WI38 (cell line): ENCODE results near the gene SYT12.

Experiments
- H3K4me3 ChIP-seq: 2 replicates; pipeline ENCODE4 v1.5.1; 2011; ENCODE audit warnings: low read depth, mild to moderate bottlenecking, control low read depth, low read length
- TF ChIP-seq, protein P1 (sequence below): IDR thresholded peaks from 2 replicates; pipeline ENCODE4 v1.5.1; 2012; ENCODE audit warnings: low read depth, mild to moderate bottlenecking, control low read depth, low read length

Gene SYT12

DNA sequence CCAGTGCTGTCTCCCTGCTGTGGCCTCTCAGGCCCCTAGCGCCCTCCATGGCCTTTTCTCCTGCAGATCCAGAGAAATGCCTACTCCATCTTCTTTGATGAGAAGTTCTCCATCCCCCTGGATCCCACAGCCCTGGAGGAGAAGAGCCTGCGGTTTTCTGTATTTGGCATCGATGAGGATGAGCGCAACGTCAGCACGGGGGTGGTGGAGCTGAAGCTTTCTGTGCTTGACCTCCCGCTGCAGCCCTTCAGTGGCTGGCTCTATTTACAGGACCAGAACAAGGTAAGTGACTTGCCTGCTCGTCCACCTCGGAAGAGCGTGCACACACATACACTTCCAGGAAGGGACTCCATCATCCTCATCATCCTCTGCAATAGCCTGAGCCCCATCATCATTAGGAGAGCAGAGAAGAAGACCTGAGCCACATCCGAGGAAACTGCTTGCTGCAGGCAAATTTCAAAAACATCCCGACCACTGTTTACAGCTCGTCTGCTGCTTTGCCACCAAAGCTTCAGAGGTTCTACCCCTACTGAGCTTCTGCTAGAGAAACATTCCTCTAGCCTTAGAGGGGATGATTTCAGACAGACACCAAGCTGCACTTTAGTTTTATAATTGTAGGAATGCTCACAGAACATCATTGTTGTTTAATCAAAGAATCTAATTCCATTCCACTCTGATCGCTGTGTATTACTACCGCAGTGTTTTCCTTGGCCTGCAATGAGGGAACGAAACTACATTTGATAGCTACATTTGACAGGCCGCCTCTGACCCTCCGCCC lies 20.8 kb downstream of the SYT12 start:
- TF ChIP-seq, protein P1, sequence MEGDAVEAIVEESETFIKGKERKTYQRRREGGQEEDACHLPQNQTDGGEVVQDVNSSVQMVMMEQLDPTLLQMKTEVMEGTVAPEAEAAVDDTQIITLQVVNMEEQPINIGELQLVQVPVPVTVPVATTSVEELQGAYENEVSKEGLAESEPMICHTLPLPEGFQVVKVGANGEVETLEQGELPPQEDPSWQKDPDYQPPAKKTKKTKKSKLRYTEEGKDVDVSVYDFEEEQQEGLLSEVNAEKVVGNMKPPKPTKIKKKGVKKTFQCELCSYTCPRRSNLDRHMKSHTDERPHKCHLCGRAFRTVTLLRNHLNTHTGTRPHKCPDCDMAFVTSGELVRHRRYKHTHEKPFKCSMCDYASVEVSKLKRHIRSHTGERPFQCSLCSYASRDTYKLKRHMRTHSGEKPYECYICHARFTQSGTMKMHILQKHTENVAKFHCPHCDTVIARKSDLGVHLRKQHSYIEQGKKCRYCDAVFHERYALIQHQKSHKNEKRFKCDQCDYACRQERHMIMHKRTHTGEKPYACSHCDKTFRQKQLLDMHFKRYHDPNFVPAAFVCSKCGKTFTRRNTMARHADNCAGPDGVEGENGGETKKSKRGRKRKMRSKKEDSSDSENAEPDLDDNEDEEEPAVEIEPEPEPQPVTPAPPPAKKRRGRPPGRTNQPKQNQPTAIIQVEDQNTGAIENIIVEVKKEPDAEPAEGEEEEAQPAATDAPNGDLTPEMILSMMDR, result no peak
- H3K4me3 ChIP-seq, result no peak overlapping the region

DNA sequence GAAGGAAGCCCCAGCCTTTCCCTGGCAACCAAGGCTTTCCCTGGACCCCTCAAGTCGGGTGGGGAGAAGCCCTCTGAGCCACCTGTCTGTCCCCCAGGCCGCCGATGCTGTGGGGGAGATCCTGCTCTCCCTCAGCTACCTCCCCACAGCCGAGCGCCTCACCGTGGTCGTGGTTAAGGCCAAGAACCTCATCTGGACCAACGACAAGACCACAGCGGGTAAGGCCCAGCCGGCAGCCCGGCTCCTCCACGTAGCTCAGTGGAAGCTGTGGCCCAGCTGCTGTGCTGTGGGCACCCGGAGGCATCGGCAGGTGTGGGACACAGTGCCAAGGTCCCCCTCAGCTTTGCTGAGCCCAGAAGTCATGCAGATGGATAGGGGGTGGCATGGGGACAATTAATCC lies 21.6 kb downstream of the SYT12 start:
- TF ChIP-seq, protein P1, result no peak
- no peak overlapping the region for H3K4me3 ChIP-seq

DNA sequence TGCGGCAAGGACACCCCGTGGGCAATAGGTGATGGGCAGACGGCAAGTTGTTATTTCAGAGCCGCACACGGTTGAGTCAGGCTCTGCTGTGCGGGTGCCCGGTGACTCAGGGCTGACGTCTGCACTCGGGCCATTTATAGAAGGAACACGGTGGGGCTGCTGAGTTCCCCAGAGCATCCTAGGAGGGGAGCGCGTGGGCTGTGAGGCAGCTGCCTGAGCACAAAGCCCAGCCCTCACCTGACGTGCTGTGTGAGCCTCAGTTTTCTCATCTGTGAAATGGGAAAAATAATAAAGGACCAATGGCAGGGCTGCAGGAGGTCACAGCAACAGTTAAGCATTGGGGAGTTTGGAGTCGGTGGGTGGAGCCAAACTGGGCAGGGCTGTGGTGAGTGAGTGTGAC lies 22.4 kb downstream of the SYT12 start:
- TF ChIP-seq, protein P1, result no peak
- no peak overlapping the region for H3K4me3 ChIP-seq

DNA sequence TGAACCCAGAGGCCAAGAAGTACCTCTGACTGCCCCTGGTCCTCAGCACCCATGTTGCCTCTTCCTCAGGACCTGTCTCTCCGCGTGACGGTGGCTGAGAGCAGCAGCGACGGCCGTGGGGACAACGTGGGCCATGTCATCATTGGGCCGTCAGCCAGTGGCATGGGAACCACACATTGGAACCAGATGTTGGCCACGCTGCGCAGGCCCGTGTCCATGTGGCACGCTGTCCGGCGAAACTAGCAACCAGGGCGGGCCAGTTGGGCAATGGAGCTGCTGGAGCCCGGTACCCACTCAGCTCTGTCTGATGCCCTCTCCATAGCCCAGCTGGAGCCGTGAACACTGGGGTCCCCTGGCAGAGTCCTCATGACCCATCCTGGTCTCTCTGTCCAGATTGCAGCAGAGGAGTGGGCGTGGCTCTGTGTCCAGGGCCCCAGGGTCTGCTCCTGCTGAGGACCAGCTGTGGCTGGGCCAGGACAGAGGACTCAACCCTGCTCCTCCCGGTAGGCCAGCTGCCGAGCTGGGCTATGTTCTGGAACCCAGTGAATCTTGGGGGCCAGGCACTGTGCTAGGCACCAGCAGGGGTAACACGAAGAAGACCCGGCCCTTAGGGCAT lies 25.7 kb downstream of the SYT12 start:
- H3K4me3 ChIP-seq, result no peak overlapping the region
- TF ChIP-seq, protein P1, result no peak

DNA sequence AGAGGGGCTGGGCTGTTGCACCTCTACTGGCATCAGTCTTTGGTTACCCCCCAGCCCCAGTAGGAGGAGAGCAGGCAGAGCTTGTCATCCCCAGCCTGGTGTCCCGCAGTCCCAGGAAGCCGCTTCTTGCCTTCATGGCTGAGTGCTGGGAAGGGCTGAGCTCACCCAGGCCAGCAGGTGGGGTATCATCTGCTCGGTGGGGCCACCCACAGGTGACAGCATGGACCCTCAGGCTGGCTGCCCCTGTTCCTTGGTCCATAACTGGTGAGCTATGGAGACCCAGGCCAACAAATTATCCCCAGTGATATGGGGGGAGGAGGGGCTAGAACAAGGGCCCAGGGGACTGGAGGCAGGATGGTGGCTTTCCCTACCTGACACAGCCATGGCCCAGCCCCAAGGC lies 27.2 kb downstream of the SYT12 start:
- TF ChIP-seq, protein P1, result no peak

DNA sequence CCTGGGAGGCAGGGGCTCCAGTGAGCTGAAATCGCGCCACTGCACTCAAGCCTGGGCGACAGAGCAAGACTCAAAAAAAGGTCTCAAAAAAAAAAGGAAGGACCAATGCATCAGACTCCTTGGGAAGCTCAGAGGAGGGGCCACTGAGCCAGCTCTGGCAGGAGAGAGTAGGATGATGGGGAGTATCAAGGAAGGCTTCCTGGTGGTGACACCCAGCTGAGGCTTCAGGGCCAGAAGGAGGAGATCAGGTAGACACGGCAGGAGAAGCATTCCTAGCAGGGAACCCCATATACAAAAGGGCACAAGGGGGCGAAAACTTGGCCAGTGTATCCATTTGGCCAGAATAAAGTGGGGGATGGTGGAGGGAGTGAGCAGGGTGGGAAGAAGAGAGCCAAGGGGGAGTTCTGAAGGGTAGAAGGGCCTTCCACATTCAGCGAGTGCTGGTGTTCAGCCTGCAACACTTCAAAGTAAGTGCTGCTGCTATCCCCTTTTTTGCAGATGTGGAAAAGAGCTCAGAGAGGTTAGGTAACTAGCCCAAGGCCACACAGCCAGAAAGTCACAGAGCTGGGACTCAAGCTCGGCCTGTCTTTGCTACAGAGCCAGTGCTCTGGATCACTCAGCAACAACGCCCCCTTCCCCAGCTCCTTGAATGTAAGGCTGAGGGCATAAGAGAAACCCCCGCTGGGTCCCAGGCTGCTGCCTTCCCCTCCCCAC lies 28.4 kb downstream of the SYT12 start:
- H3K4me3 ChIP-seq, result no peak overlapping the region

More for the DNA sequence above, 27.2 kb downstream of the SYT12 start:
- no peak overlapping the region for H3K4me3 ChIP-seq

More for the DNA sequence above, 28.4 kb downstream of the SYT12 start:
- TF ChIP-seq, protein P1, result no peak
